ENCODE results near the gene EFL1. TPM values are rescaled to one million over a fixed set of nuclear protein-coding genes. Genes with fewer than 3 reads are reported as not detected.

EFL1 gene
- total RNA-seq, 6 experiments from 2014 or later, result 4.6 to 12.9 (median 9.4) TPM

DNA sequence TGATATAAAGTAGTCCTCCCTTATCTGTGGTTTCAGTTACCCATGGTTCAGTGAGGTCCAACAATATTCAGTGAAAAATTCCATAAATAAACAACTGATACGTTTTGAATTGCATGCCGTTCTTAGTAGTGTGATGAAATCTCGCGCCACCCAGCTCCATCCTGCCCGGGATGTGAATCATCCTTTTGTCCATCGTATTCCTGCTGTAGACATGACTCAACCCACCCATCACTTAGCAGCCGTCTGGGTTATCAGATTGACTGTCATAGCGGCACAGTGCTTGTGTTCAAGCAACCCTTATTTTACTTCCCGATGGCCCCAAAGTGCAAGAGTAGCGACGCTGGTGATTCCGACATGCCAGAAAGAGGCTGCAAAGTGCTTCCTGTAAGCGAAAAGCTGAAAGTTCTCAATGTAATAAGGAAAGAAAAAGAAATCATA lies 168.7 kb downstream of the EFL1 start:
- DNase-seq, result no peak
- H3K27me3 ChIP-seq, result no peaks in the 10 kb centered on the region
- H3K9me3 ChIP-seq, result no peaks in the 10 kb centered on the region
- TF ChIP-seq, protein P1, sequence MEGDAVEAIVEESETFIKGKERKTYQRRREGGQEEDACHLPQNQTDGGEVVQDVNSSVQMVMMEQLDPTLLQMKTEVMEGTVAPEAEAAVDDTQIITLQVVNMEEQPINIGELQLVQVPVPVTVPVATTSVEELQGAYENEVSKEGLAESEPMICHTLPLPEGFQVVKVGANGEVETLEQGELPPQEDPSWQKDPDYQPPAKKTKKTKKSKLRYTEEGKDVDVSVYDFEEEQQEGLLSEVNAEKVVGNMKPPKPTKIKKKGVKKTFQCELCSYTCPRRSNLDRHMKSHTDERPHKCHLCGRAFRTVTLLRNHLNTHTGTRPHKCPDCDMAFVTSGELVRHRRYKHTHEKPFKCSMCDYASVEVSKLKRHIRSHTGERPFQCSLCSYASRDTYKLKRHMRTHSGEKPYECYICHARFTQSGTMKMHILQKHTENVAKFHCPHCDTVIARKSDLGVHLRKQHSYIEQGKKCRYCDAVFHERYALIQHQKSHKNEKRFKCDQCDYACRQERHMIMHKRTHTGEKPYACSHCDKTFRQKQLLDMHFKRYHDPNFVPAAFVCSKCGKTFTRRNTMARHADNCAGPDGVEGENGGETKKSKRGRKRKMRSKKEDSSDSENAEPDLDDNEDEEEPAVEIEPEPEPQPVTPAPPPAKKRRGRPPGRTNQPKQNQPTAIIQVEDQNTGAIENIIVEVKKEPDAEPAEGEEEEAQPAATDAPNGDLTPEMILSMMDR (IDR thresholded peaks at IDR 0.05), result no peak
- TF ChIP-seq POLR2A (IDR thresholded peaks at IDR 0.05), result no peak
- no peak overlapping the region for H3K27ac ChIP-seq
- H3K4me3 ChIP-seq, result no peak overlapping the region
- intact Hi-C loops (cut with DNase I), result no loop called here
- H3K4me1 ChIP-seq, result no peaks in the 10 kb centered on the region
- 75% methylated on average over 13 of the region's 13 CpGs for WGBS (ENCODE audit: insufficient coverage, low coverage, low lambda C conversion rate, missing lambda C conversion rate)
- H3K36me3 ChIP-seq, result no peaks in the 10 kb centered on the region
- no peak for ATAC-seq

GRCh38 chr15:82093325-82093724 lies 169.2 kb downstream of the EFL1 start:
- H3K4me1 ChIP-seq, result no peaks in the 10 kb centered on the region
- no peak overlapping the region for H3K27ac ChIP-seq
- H3K9me3 ChIP-seq, result no peaks in the 10 kb centered on the region
- ATAC-seq, result no peak
- no peak for TF ChIP-seq POLR2A (IDR thresholded peaks at IDR 0.05)
- TF ChIP-seq, protein P1 (IDR thresholded peaks at IDR 0.05), result no peak
- 60% methylated on average over 5 of the region's 5 CpGs for WGBS (ENCODE audit: insufficient coverage, low coverage, low lambda C conversion rate, missing lambda C conversion rate)
- H3K4me3 ChIP-seq, result no peak overlapping the region
- no peaks in the 10 kb centered on the region for H3K27me3 ChIP-seq
- intact Hi-C loops (cut with DNase I), result no loop called here
- DNase-seq, result no peak
- H3K36me3 ChIP-seq, result no peaks in the 10 kb centered on the region

GRCh38 chr15:82091636-82092140 lies 170.8 kb downstream of the EFL1 start:
- 51% methylated on average over 3 of the region's 3 CpGs for WGBS (ENCODE audit: insufficient coverage, low coverage, low lambda C conversion rate, missing lambda C conversion rate)
- no peak overlapping the region for H3K27ac ChIP-seq

DNA sequence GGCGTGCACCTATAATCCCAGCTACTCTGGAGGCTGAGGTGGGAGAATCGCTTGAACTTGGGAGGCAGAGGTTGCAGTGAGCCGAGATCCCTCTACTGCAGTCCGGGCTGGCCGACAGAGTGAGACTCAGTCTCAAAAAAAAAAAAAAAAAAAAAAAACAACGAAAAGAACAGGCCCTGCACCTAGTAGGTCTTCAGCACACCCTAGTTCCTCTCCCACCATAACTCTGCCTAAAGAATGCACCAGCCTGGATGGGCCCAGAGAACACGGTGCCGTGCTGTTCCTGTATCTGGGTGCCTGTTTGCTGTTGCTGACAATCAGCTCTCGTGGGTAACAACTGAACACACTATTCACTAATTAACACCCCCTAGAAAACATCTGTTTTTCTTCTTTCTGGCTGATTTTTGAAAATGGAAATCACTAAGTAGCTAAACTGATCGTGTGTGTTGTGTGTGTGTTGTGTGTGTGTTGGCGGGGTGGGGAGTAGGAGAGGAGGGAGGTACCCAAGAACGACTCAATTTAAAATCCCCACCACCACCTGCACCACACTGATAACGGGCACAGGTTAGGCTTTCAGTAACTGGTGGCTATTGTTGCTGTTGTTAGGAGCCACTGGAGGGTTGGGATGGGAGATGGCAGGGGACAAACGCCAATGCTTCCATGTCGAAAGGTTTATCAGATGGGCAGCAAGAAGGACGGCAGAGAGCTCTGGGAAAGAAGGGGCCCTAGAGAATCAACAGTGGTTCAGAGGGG lies 176.1 kb downstream of the EFL1 start:
- H3K4me1 ChIP-seq, result no peaks in the 10 kb centered on the region

More at GRCh38 chr15:82091636-82092140, 170.8 kb downstream of the EFL1 start:
- Histone ChIP-seq H3K4me3 (no peak overlapping the region), H3K4me1 (no peaks in the 10 kb centered on the region), H3K27me3 (no peaks in the 10 kb centered on the region), H3K9me3 (no peaks in the 10 kb centered on the region), H3K36me3 (no peaks in the 10 kb centered on the region)
- intact Hi-C loops (cut with DNase I), result no loop called here
- no peak for TF ChIP-seq POLR2A (IDR thresholded peaks at IDR 0.05)
- TF ChIP-seq, protein P1 (IDR thresholded peaks at IDR 0.05), result no peak
- no peak for DNase-seq
- ATAC-seq, result no peak

More for the DNA sequence above, 176.1 kb downstream of the EFL1 start:
- Histone ChIP-seq H3K36me3 (no peaks in the 10 kb centered on the region), H3K4me3 (no peak overlapping the region), H3K27me3 (no peaks in the 10 kb centered on the region), H3K9me3 (no peaks in the 10 kb centered on the region), H3K27ac (no peak overlapping the region)
- 69% methylated on average over 14 of the region's 16 CpGs for WGBS (ENCODE audit: insufficient coverage, low coverage, low lambda C conversion rate, missing lambda C conversion rate)
- intact Hi-C loops (cut with DNase I), result no loop called here
- DNase-seq (no peak), ATAC-seq (no peak)
- TF ChIP-seq, protein P1 (IDR thresholded peaks at IDR 0.05), result no peak
- TF ChIP-seq POLR2A (IDR thresholded peaks at IDR 0.05), result no peak

Data from right lobe of liver (tissue), 6 donors.